GM19324 (cell line): ENCODE measurements around the gene FAM3D.

ENCODE experiments used
- ATAC-seq: cut with Tn5 transposase; IDR thresholded peaks from one replicate; pipeline ENCODE4 v1.9.1; 2021; ENCODE audit warnings: mild to moderate bottlenecking, moderate library complexity; ENCODE audit not compliant: unreplicated experiment, low FRiP score

The FAM3D gene

DNA sequence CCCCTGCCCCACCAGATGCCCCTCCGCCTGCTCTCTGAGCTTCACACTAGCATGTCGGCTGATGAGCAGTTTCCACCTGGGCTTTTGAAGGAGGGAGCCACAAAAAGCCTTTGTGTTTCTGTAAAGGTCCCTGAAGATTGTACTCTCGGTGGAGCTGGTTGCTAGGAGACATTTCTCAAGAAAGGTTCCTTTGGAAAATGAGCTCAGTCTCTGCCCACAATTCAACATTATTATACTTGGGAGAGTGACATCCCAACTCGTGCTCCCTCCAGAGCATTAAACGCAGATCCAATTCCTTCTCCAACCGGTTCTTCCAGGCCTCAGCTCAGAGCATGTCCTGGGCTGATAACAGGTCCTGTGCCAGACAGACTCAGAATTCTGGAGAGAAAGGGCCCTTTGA, 62.5 kb downstream of the FAM3D start:
- ATAC-seq, result no peak

DNA sequence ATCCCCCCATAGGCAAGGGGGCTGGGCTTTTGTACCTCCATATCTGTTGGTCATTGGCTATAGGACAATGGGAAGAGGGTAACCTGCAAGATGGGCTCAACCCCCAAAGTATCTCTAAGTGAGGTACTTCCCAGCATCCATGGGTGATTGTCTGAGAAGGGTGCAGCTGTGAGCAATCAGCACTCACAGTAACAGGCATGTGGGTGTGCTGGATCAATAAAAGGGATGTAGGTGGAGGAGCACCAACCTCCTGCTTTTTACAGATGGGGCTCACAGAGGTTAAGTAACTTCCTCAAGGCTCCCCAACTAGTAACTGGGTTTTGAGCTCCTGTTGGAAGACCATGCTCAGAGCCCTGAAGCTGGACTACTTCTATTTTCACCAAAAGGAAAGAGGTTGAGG, 63.0 kb downstream of the FAM3D start:
- no peak for ATAC-seq

DNA sequence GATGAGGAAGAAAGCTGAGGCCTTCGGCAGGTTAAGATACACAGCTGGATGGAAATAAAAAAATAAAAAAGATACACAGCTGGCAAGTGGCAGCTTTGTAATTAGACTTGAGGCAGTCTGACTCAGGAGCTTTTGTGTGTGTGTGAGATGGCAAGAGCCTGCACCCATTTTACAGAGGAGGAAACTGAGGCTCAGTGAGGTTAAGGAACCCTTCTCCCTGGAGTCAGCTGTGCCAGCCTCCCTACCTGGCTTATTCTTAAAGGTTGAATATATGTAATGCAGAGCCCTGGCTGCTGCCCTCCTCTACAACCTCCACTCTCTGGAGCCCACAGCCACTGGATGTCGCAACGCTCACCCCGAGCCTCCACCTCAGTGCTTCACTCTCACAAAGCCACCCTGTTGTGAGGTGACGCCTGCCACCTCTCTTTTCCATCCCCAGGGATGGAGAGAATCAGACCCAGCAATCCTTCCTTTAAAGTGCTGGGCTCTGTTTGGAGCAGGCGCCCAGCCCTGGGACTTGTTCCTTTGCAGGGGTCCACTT, 68.7 kb downstream of the FAM3D start:
- ATAC-seq, result no peak

DNA sequence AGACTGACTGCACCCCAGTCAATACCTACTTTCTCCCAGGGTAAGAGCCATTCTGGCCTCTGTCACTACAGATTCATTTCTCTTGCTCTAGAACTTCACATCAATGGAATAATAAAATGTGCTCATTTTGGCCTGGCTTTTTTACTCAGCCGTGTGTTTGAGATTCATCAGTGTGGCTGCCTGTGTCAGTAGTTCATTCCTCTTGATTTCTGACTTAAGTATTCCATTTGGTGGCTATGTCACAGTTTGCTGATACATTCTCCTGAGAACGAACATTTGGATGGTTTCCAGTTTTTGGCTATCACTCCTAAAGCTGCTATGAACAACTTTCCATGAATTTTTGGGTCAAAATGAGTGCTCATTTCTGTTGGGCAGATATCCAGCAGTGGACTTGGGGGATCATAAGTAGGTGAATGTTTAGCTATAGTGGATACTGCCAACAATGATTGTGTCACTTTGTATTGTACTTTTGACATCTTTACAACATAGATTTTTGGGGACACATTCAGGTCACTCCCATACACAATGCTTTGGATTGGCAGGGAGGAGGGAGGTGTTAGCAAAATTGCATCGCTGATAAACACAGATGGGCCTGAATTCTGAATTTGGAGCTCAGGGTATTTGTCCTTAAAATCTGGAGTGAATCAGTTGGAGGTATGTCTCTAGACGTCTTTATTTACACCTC, 69.6 kb downstream of the FAM3D start:
- ATAC-seq, result no peak

DNA sequence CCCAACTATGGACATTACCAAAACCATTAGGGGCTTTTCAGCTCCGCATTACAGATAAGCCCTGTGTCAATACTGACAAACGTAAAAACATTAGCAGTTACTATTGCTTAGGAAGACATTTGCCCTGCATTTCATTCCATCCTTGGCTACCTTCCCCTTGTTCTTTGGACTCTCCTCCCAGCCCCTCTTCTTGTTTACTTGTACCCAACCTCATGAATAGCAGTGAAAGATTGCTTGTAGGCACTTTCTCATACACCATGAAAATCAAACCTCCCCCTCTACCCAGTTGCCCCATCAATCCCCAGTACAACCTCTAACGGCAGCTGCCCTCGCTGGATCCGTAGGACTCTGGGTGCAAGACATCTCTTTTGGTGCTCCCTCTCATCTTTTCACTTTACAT, 72.5 kb downstream of the FAM3D start:
- ATAC-seq, result no peak

DNA sequence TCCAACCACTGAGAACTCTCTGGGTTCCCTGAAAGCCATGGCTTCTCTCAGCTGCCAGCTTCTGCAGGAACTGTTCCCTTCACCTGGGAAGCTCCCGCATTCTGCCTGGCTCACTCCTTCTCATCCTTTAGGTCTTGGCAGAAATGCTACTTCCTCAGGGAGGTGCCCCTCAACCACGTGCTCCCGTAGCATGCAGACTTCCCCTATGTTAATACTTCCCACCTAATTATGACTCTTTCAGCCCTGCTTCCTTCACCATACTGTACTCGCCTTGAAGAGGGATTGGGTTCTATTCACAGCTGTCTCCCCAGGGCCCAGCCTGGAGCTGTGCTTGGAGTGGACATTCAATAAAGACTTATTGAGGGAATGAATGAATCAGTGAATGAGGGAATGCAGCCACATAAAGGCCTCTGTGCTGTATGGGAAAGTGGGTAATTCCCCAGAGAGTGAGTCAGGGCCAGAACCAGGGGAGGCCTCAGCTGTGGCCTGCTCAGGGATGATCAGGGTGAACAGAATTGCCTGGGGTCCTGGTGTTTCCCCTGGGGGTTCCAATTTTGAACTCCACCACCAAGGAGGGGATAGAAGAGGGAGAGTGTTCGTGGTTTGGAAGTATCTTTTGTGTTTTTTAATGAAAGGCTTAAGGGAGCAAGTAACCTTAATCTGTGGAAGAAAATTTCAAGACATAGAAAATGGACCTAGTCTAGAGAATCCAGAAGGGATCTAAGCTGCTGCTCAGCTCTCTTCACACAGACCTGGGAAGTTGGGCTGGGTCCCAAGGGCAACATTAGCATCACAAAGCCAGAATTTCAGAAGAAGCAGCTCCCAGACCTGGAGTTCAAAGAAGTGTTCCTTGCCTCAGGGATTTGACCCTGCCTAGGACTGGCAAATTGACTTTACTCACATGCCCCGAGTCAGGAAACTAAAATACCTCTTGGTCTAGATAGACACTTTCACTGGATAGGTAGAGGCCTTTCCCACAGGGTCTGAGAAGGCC, 74.8 kb downstream of the FAM3D start:
- ATAC-seq, result no peak

DNA sequence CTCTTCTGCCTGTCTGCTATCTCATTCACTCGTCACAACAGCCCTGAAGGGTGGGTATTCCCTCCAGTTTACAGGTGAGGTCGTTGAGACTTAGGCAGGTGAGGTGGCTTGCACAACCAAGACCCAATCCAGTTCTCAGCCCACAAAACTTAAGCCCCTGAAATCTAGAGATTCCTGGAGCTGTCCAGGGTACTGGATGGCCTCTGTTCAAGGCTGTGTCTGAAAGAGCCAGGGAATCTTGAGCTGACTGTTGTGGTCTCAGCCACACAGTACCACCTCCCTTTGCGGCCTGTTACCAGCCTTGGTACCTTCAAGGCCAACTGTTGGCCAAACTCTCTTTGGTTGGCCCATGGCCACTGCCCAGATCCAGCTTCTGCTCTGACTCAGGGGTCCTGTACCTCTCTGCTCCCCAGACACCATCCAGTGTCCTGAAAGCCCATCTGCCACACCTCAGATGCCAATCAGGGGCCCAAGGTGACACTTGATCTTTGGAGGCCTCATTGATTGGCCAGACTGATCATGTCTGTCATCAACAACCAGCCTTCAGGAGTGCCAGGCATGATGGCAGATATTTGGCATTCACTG, 78.5 kb downstream of the FAM3D start:
- no peak for ATAC-seq

DNA sequence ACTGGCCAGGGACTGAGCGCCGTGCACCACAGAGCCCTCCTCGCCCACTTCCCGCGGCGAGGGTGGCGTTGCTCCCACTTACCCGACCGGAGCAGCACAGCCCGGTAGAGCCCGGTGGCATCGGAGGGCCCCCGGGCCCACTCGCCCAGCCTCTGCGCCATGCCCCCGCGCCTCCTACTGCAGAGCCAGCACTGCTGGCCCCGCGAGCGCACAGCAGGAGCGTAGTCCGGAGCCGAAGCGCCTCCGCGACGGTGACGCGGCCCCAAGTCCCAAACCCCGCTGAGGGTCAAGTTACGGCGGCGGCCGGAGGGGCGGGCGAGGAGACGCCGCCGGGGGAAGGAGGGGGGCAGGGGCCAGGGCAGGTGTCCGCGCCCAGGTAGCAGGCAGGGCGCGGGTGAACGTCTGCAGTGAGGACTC, 79.8 kb downstream of the FAM3D start:
- ATAC-seq, result no peak

DNA sequence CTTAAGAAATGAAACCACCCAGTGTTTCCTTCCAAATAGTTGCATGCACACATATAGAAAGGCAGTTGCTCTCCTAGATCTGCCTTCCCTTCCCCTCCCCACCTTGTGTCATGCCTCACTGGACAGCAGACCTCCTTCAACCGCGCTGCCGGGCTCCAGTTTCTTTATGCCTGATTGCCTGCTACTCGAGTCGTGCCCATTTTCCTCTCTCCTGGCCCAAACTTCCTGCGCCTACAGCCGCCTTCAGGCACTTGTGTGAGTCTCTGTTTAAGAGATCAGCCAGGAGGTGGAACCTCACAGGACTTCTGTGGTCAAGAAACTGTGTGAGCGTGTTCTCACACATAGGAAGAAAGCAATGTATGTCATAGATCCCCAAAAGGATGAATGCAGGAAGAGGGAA, 80.6 kb downstream of the FAM3D start:
- no peak for ATAC-seq

DNA sequence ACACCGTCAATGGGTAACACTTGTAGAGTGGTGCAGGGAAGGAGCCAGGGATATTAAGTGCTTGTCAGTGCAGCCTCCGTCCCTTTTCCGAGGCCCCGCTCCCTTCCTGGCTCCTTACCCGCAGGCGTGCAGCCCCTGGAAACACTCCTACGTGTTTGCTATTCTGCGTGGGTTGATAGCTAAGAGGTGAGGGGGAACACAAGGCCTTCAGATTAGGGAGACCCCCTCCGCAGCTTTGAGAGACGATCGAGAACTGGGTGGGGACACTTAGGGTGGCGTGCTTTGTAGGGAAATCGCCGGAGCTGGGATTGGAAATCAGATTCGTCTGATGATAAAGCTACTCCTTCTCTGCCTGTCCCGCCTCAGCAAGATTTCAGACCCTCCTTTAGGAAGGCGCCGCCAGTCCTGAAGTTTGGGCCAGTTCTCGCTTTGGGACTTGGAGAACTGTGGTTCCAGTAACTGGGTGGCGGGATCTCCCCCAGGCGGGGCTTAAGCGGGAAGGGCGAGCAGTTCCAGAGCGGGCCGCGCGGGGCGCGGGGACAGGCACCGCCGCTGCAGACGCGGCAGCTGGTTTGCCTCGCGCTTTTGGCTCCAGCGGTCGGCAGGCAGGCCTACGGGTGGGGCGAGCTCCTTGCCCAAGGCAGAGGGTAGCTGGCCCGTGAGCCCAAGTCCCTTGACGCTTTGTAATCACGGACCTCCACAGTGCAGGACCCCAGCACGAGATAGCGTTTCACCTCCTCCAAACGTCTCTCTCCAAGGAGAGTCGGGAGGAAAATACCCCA, 81.4 kb downstream of the FAM3D start:
- peak; percentile 89 for ATAC-seq

DNA sequence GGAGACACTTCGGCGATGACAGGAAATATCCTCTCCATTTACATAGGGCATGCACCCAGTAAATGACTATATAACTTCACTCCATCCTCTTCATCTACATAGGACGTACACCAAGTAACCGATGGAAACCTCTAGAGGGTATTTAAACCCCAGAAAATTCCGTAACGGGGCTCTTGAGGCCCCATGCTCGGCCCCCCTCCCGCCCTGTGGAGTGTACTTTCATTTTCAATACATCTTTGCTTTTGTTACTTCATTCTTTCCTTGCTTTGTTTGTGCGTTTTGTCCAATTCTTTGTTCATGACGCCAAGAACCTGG, 81.9 kb downstream of the FAM3D start:
- no peak for ATAC-seq
